Dermis blood vessel endothelial cell (primary cell): ENCODE data around the gene IL17RC. TPM values are rescaled to one million over a fixed set of nuclear protein-coding genes. Genes with fewer than 3 reads are reported as not detected.
A peak's percentile ranks its signal among the peaks of the same experiment; 100 is the strongest.
"Not testable (repeated sequence)": the region's sequence is repeated elsewhere in the genome, so short reads cannot be mapped to it uniquely, and the experiment has no call there.

Experiments
- DNase-seq: peaks from one replicate; pipeline ENCODE4 v3.0.0; 2010
- total RNA-seq: library from RNA; depleted of rRNA; stranded (reverse); fragments of >200 nt; gene quantifications from 2 replicates; pipeline ENCODE4 v1.2.3, GENCODE V29; 2014

The IL17RC gene
- total RNA-seq, 1 donor from 2014 or later: 20.4 TPM

DNA sequence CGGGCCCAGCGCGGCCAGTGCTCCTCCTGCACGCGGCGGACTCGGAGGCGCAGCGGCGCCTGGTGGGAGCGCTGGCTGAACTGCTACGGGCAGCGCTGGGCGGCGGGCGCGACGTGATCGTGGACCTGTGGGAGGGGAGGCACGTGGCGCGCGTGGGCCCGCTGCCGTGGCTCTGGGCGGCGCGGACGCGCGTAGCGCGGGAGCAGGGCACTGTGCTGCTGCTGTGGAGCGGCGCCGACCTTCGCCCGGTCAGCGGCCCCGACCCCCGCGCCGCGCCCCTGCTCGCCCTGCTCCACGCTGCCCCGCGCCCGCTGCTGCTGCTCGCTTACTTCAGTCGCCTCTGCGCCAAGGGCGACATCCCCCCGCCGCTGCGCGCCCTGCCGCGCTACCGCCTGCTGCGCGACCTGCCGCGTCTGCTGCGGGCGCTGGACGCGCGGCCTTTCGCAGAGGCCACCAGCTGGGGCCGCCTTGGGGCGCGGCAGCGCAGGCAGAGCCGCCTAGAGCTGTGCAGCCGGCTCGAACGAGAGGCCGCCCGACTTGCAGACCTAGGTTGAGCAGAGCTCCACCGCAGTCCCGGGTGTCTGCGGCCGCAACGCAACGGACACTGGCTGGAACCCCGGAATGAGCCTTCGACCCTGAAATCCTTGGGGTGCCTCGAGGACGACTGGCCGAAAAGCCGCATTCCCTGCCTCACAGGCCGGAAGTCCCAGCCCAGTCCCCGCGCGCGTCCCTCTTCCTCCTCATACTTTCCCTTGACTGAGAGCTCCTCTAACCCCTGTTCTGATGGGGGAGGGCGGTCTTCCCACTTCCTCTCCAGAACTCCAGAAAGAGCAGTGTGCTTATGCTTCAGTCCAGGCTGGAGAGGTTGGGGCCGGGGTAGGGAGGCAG, 1.4 kb upstream of the IL17RC start:
- peak; percentile 78 for DNase-seq

DNA sequence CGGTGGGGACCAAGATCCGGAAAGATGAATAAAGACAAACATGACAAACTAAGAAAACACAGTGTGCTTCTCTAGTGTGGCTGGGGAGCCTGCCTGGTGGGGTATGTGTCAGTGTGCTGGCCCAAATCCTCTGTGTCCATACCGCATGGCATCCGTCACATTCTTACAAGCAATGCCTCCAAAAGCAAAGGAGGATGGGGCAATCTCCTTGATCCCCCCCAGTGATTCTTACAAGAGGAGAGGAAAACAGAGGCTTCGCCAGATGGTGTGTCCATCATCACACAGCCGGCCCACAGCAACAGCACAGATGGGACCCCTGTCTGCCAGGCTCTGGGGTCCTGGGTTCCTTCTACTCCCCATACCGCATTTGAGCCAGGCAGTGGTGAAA, 558 bp upstream of the IL17RC start:
- peak; percentile 22 for DNase-seq

DNA sequence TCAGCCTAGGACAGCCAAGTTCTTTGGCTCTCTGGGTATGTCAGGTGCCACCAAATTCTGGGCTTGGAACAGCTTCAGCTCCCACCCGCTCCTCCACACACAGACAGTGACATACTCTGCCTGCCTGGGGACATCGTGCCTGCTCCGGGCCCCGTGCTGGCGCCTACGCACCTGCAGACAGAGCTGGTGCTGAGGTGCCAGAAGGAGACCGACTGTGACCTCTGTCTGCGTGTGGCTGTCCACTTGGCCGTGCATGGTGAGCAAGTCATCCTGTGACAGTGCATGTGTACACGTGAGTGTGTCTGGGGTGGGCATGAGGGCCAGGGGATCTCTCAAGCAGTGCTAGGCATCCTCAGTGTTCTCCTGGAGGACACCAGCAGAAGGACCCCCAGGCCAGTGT, 922 bp downstream of the IL17RC start:
- DNase-seq: no peak

DNA sequence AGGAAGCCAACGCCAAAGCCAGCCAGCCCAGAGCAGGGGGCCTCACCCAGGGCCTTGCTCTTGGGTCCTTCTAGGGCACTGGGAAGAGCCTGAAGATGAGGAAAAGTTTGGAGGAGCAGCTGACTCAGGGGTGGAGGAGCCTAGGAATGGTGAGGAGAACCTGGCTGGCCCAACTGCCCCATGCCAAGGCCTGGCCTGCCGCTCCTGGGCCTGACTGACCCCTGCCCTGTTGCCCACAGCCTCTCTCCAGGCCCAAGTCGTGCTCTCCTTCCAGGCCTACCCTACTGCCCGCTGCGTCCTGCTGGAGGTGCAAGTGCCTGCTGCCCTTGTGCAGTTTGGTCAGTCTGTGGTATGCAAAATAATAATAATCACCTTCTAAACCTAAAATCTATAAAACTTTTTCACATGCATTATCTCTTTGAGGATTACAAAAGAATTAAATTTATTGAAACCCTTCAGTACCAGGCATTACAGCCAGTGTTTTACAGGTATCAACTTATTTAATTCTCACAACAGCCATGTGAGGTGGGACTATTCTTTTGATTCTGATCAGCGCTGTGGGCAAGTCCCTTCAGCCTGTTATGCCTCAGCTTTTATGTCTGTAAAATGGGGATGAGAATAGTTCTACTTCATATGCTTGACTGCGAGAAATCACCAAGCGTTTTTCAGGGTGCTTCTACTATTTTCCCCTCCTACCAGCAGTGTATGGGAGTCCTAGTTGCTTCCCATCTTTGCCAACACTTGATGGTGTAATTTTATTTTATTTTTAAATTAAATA, 1.6 kb downstream of the IL17RC start:
- no peak for DNase-seq

DNA sequence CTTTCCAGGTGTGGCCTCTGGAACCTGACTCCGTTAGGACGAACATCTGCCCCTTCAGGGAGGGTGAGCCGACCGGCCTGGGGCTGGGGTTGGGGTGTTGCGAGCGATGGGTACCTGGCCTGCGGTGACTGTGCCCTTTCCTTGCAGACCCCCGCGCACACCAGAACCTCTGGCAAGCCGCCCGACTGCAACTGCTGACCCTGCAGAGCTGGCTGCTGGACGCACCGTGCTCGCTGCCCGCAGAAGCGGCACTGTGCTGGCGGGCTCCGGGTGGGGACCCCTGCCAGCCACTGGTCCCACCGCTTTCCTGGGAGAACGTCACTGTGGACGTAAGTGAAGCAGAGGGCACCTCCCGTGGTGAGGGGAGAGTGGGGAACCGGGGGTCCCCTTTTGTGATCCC, 11.3 kb downstream of the IL17RC start:
- no peak for DNase-seq

DNA sequence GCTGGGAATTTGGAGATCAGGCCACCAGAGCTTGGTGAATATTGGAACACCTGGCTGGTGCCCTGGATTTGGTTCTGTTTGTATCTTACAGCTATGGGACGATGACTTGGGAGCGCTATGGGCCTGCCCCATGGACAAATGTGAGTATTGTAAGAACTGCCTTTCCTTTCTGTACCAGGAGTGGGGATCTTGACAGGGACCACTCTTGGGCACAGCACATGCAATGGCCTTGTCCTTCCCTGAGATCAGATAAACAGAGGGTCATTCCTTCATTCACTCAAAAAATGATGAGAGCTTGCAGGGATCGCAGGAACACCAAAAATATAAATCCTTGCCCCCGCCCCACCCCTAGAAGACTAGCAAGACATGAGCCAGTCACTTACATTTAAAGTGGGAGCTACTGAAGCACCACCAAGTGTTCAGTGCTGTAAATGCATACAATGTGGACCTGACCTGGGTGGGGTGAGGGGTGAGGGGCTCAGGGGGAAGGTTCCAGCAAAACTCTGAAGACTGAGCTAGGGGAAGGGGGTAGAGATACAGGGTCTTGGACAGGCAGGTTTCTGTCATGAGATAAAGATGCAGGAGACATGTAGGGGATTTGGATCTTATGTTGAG, 14.0 kb downstream of the IL17RC start:
- peak; percentile 42 for DNase-seq

DNA sequence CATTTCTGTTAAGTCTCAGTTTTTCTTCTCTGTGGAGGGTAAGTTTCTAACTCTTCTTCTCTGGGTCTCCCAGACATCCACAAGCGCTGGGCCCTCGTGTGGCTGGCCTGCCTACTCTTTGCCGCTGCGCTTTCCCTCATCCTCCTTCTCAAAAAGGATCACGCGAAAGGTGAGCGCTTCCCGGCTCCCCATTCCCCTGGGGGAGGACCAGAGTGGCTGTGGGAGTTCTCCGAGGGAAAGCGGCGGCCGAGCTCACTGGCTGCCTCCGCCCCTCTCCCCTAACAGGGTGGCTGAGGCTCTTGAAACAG, 15.6 kb downstream of the IL17RC start:
- DNase-seq: no peak

DNA sequence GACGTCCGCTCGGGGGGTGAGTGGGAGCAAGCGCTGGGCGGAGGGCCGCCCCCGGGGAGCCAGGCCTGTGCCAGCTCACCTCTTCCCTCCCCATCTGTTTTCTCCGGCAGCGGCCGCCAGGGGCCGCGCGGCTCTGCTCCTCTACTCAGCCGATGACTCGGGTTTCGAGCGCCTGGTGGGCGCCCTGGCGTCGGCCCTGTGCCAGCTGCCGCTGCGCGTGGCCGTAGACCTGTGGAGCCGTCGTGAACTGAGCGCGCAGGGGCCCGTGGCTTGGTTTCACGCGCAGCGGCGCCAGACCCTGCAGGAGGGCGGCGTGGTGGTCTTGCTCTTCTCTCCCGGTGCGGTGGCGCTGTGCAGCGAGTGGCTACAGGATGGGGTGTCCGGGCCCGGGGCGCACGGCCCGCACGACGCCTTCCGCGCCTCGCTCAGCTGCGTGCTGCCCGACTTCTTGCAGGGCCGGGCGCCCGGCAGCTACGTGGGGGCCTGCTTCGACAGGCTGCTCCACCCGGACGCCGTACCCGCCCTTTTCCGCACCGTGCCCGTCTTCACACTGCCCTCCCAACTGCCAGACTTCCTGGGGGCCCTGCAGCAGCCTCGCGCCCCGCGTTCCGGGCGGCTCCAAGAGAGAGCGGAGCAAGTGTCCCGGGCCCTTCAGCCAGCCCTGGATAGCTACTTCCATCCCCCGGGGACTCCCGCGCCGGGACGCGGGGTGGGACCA, 16.1 kb downstream of the IL17RC start:
- peak; percentile 89 for DNase-seq

DNA sequence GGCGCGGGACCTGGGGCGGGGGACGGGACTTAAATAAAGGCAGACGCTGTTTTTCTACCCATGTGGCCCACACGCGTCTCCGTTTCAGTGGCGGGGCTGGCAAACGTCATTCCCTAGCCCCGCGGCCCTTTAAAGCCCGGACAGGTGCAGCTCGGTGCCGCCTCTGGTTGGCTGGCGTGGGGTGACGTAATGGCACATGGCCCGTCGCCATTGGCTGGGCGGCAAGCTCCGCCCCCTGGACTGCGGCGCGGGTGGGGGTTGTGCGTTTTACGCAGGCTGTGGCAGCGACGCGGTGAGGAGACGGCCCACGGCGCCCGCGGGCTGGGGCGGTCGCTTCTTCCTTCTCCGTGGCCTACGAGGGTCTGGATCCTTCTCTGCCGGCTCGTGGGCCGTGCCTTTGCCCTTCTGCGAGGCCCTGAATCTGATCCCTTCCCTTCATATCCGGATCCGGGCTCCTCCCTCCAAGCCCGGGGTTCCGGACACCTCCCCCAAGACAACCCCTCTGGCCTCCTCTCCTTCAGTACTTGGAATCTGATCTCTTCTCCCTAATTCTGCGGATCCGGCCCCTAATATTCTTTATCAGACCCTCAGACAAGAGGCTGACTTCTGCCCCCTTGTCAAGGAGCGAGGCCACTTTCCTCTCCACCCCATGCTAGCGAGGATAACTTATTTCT, 16.8 kb downstream of the IL17RC start, which contains the start of gene CRELD1:
Gene CRELD1, plus strand, starts transcription at position 274 of the 674 bp plus-strand sequence. CDS start 605 bp downstream, outside the sequence.
- peak; percentile 97 for DNase-seq

DNA sequence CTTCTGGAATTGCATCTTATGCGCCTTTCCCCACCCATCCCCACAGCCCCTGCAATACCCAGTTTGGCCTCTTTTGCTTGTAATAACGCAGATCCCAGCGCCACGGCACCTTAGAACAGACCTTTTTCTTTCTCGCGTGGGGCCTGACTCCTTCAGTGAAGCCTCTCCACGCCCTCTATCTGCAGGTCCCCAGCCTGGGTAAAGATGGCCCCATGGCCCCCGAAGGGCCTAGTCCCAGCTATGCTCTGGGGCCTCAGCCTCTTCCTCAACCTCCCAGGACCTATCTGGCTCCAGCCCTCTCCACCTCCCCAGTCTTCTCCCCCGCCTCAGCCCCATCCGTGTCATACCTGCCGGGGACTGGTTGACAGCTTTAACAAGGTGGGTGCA, 17.3 kb downstream of the IL17RC start:
- DNase-seq: no peak

DNA sequence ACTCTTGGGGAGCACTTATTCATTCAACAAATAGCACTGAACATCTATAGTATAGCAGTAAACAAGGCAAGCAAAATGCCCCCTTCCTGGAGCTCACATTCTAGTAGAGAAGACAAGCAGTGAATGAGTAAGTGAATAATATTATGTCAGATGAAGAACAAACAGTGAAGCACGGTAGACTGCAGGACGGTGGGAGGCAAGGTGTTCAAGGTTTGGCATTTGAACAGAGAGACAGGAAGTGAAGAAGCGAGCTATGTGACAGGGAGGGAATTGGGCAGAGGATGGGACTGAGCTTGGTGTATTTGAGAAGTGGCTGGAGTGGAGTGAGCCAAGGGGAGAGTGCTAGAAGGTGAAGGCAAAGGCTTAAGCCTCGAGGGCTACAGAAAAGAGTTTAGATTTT, 18.1 kb downstream of the IL17RC start:
- no peak for DNase-seq

DNA sequence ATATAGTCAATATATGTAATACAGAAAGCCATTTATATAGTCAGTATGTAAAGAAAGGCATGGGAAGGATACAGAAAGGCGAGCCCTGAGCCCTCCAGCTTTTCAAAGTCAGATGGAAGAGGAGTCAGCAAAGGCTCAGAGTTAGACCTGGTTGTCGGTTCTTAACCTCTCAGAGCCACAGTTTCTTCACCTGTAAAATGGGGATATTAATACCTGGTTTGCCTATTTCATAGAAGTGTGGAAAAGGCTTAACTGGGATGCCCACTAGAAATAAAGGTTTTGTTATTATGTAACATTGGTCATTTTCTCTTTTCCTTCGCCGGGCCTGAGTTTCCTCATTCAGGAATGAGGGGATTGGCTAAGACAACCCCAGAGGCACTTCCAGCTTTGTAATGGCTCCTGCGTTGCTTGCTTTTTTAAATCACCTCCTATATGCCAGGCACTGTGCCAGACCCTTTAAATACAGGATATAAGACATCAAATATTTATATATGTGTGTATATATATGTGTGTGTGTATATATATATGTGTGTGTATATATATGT, 19.1 kb downstream of the IL17RC start:
- DNase-seq: no peak

DNA sequence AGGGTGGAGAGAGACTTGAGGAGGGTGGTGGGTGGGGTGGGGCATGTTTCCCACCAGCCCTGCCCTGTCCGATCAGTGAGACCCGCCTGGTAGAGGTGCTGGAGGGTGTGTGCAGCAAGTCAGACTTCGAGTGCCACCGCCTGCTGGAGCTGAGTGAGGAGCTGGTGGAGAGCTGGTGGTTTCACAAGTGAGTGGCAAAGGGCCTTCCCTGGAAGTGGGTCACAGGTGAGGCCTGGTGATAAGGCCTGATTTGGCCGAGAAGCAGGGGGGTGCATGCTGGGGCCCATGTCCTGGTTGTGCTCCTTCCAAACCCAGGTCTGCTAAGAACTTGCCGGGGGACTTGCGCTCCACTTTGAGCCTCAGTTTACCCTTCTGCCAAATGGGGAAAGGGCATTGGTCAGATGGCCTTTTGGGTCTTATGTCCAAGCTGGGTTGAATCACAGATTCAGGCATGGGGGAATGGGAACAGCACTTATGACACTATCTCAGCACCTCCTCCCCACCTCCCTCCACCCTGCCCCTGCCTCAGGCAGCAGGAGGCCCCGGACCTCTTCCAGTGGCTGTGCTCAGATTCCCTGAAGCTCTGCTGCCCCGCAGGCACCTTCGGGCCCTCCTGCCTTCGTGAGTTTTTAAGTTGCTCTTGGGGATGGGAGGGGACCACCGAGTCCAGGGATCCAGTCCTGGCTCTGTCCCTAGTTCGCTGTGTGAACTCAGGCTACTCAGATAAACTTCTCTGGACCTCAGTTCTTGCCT, 20.8 kb downstream of the IL17RC start:
- no peak for DNase-seq

DNA sequence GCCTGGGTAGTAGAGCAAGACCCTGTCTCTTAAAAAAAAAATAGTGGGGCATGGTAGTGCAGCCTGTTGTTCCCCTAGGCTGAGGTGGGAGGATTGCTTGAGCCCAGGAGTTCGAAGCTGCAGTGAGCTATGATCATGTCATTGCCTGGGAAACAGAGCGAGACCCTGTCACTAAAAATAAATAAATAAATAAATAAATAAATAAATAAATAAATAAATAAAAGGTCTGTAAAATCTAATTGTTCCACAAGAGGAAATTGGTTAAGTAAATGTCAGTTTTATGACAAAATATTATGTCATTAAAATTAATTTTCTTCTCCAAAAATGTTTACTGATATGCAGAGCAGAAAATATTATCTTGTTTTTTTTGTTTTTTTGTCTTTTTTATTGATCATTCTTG, 22.1 kb downstream of the IL17RC start:
- DNase-seq: no peak

DNA sequence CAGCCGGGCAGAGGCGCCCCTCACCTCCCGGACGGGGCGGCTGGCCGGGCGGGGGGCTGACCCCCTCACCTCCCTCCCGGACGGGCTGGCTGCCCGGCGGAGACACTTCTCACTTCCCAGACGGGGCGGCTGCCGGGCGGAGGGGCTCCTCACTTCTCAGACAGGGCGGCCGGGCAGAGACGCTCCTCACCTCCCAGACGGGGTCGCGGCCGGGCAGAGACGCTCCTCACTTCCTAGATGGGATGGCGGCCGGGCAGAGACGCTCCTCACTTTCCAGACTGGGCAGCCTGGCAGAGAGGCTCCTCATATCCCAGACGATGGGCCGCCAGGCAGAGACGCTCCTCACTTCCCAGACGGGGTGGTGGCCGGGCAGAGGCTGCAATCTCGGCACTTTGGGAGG, 23.0 kb downstream of the IL17RC start:
- DNase-seq: not testable (repeated sequence)

DNA sequence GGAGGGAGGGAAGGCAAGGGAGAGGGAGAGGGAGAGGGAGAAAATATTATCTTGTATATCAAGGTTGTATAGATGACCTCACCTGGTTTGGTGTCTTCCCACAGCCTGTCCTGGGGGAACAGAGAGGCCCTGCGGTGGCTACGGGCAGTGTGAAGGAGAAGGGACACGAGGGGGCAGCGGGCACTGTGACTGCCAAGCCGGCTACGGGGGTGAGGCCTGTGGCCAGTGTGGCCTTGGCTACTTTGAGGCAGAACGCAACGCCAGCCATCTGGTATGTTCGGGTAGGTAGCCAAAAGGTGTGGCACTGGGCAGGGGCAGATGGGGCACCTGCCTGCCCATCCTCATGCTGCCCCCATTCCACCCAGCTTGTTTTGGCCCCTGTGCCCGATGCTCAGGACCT, 23.8 kb downstream of the IL17RC start:
- DNase-seq: no peak

DNA sequence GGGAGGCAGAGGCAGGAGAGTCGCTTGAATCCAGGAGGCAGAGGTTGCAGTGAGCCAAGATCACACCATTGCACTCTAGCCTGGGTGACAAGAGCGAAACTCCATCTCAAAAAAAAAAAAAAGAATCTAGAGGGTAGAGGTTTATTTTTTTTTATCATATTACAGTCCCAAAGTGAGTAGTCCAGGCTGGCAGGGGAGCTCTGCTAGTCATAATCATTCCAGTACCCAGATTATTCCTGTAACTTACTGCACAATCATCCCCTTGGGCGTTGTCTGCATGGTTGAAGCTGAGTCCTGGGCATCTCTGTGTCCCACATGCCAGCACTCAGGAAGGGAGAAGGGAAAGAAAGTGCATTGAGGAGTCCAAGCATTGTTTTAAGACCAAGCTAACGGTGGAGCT, 25.3 kb downstream of the IL17RC start:
- DNase-seq: no peak

DNA sequence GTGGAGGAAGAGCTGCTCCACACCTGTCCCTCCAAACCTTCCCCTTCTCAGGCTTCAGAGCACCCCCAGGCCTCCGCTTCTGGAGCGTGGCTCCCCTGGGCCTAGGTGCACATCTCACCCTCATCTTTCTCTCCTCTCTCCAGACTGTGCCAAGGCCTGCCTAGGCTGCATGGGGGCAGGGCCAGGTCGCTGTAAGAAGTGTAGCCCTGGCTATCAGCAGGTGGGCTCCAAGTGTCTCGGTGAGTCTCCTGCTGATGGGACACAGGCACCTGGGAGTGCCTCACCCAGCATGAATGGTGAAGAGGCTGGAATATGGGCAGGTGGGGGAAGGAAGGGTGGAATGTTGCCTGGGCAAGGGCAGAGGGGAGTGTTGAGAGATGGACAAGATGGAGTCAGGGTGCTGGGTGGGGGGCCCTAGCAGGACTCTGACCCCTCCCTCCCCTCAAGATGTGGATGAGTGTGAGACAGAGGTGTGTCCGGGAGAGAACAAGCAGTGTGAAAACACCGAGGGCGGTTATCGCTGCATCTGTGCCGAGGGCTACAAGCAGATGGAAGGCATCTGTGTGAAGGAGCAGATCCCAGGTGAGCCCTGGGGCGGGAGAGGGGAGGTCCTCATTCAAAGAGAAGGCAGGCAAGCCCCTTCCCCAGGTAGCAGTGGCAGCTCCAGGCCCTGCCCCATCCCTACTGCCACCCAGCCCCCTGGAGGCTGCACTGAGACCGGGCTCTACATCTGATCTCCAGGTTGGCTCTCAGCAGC, 26.2 kb downstream of the IL17RC start:
- DNase-seq: no peak

DNA sequence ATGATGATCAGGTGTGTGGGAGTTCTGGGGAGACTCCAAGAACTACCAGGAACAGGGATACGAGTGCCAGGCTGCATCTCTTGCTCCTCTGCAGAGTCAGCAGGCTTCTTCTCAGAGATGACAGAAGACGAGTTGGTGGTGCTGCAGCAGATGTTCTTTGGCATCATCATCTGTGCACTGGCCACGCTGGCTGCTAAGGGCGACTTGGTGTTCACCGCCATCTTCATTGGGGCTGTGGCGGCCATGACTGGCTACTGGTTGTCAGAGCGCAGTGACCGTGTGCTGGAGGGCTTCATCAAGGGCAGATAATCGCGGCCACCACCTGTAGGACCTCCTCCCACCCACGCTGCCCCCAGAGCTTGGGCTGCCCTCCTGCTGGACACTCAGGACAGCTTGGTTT, 27.4 kb downstream of the IL17RC start:
- DNase-seq: no peak

DNA sequence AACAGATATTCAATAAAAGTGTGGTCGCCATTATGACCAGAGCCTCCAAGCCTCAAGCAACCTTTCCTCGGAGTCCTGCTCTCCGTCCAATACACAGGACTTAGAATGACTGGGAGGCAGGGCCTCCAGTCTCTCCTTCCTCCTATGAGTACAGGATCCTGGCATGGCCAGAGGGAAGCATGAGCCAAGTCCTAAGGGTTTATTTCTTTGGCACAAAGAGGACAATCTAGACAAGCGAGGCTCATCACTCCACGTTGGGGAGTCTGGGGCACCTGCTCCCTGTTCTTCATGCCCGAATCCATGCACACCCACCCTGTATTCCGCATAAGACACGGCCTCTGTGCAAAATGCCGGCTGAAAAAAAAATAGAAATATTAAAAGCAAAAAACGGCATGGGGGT, 28.5 kb downstream of the IL17RC start:
- no peak for DNase-seq
